Naive thymus-derived CD8-positive, alpha-beta T cell (primary cell): ENCODE data around the gene IFNL1. TPM values are rescaled to one million over a fixed set of nuclear protein-coding genes. Genes with fewer than 3 reads are reported as not detected.

Source experiments
- ATAC-seq, 2 donors: fragments of 150-1000 bp; cut with Tn5 transposase in 1 of 2; sonication (Bioruptor Pico), chemical (Tn5 transposase) in 1 of 2; 1 replicate in 1 of 2; 2 replicates in 1 of 2; pipeline ENCODE4 v1.10.0; 2021; ENCODE audit warnings: mild to moderate bottlenecking in 2 of 2, moderate library complexity in 2 of 2
- POLR2A ChIA-PET: fragments of 350-600 bp; sonication (Branson Sonifier 250); formaldehyde crosslinking; loops from one replicate; lab custom pipeline; 2021; ENCODE audit warnings: antibody characterized with exemption; lab: Charles Lee
- DNase-seq, 10 donors: peaks; one replicate each; pipeline versions ENCODE4 v3.0.0 to v3.0.0-alpha.2; 2020 to 2022
- H3K27ac Mint-ChIP-seq, 10 donors: one replicate each; pipeline ENCODE4 v1.8.0; 2020 to 2022; ENCODE audit warnings: mild to moderate bottlenecking in 10 of 10, mixed read lengths in 10 of 10, moderate library complexity in 4 of 10, inconsistent platforms in 1 of 10
- H3K27me3 Mint-ChIP-seq, 5 donors: one replicate each; pipeline ENCODE4 v1.8.0; 2021 to 2022; ENCODE audit warnings: mixed read lengths in 5 of 5
- H3K36me3 Mint-ChIP-seq, 3 donors: one replicate each; pipeline ENCODE4 v1.8.0; 2020 to 2022; ENCODE audit warnings: mixed read lengths in 3 of 3, mild to moderate bottlenecking in 2 of 3, inconsistent platforms in 1 of 3
- H3K4me1 Mint-ChIP-seq, 4 donors: one replicate each; pipeline ENCODE4 v1.8.0; 2021 to 2022; ENCODE audit warnings: mixed read lengths in 4 of 4
- H3K4me3 Mint-ChIP-seq, 10 donors: one replicate each; pipeline ENCODE4 v1.8.0; 2020 to 2022; ENCODE audit warnings: mild to moderate bottlenecking in 10 of 10, mixed read lengths in 10 of 10, moderate library complexity in 6 of 10, inconsistent platforms in 1 of 10
- H3K9me3 Mint-ChIP-seq, 9 donors: one replicate each; pipeline ENCODE4 v1.8.0; 2020 to 2022; ENCODE audit warnings: mixed read lengths in 9 of 9, mild to moderate bottlenecking in 3 of 9, inconsistent platforms in 1 of 9, moderate library complexity in 1 of 9
- polyA plus RNA-seq, 3 donors: library from polyadenylated mRNA; unstranded; fragments of 300-500 nt; fragmentation: Illumina TruSeq; gene quantifications; one replicate each; pipeline ENCODE4 v1.2.3, GENCODE V29; 2021
- total RNA-seq, 8 experiments: library from RNA in 2 of 8; stranded (reverse) in 2 of 8; gene quantifications; one replicate each; pipeline ENCODE4 v1.2.3 and lab custom pipeline; 2021 to 2026

IFNL1 gene
- total and polyA plus RNA-seq, 5 experiments from 2014 or later = 0.65 TPM; not detected in 4

DNA sequence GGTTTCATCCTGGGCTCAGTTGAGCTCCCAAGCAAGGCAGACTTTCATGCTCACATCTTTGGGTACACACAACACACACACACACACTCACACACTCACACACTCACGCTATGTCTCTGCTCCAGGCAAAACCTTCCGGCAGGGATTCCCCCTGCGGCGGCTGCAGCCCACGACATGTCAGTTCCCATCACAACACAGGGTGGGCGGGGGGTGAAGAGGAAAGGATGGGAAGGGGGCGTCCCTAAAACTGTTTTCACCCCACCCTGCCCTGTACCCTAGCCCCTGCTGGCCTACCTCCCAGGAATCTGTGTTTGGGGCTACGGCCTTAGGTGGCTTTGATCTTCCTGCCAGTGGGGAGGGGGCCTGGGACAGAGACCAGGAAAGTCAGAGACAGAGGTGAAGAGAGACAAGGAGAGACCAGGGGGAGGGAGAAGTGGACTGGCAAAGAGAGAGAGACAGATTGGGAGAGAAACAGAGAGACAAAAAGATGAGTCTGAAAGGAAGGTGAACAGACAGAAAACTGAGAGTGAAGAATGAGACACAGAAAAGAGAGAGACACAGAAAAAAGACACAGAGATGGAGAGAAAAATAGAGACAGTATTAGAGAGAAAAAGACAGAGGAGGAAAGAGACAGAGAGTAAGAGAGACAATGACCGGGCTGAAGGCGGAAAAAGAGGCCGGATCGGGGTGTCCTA, 20.6 kb downstream of the IFNL1 start:
- no peak for ATAC-seq
- Mint-ChIP-seq H3K4me1 (peaks cover 20 to 37% (median 30%) of the 10 kb centered on the region in 4 donors), H3K27ac (peak overlapping the region in 4 of 10 donors; percentile 0 to 43 (median 11)), H3K36me3 (peaks cover 0 to 47% (median 12%) of the 10 kb centered on the region in 3 donors), H3K27me3 (no peaks in the 10 kb centered on the region), H3K9me3 (no peaks in the 10 kb centered on the region), H3K4me3 (peak overlapping the region in 1 of 10 donors; percentile 55)
- POLR2A ChIA-PET = no interaction called here
- DNase-seq = peak in 1 of 10 donors; percentile 1

DNA sequence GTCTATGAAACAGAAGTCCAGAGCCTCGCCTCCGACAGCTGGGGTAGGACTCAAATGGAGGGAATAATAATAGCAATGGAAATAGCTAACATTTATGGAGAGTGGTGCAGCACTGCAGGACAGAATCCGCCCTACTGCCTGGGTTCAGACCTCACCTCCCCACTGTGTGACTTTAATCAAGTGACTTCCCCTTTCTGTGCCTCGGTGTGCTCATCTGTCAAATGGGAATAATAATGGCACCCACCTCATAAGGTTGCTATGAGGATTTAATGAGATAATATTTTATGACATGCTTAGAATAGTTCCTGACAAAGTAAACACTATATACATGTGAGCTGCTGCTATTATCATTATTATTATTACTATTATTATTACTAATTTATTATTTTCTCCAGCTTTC, 21.3 kb downstream of the IFNL1 start:
- no peaks in the 10 kb centered on the region for H3K27me3 Mint-ChIP-seq
- H3K36me3 Mint-ChIP-seq = peaks cover 0 to 41% (median 10%) of the 10 kb centered on the region in 3 donors
- no peaks in the 10 kb centered on the region for H3K9me3 Mint-ChIP-seq
- POLR2A ChIA-PET = no interaction called here
- no peak overlapping the region for H3K4me3 Mint-ChIP-seq
- peaks cover 20 to 41% (median 29%) of the 10 kb centered on the region in 4 donors for H3K4me1 Mint-ChIP-seq
- DNase-seq = no peak
- no peak overlapping the region for H3K27ac Mint-ChIP-seq
- ATAC-seq = no peak

DNA sequence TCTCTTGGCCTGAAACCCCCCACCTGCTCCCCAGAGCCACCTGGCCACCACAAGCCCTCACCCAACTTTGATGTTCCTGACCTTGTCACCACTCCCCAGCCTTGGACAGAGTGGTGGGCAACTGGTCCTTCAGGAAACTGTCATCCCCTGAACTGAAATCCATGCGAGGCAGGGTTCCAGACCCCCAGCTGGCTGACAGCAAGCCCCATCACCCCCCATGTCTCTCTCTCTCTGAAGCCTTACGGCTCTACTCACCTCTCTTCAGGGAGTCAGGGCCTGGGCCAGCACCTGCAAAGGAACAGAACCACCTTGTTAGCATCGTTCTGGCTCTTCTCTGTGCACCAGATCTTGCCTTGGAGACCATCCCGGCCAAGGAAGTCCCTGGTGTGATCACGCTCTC, 21.9 kb downstream of the IFNL1 start:
- ATAC-seq = no peak
- H3K27me3 Mint-ChIP-seq = no peaks in the 10 kb centered on the region
- DNase-seq = peak in 1 of 10 donors; percentile 47
- H3K4me1 Mint-ChIP-seq = peaks cover 21 to 46% (median 33%) of the 10 kb centered on the region in 4 donors
- H3K4me3 Mint-ChIP-seq = peak overlapping the region in 2 of 10 donors; percentile 2 to 50
- H3K9me3 Mint-ChIP-seq = no peaks in the 10 kb centered on the region
- H3K36me3 Mint-ChIP-seq = peaks cover 0 to 36% (median 6%) of the 10 kb centered on the region in 3 donors
- POLR2A ChIA-PET = interaction anchor here (0.6 kb wide), 1 partner anchor 18 kb away, joined by 3 read pairs; the partner anchor contains the start of gene GMFG
- H3K27ac Mint-ChIP-seq = peak overlapping the region in 6 of 10 donors; percentile 21 to 69 (median 35)

DNA sequence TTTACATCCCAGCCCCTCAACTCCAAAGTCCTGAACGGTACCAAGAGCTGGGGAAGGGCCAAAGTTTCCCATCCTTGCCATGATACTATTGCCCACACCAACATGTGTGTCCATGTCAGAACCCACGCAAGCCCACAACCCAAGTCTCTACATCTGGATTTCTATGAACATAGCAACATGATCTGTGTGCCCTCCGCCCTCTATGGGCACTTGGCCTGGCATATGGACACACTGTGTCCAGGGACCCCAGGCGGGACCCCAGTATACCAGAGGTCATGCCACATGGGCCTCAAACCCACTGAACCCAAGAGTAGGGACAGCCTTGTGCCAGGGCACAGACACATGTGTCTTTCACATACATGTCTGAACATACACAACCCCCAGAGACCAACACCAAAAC, 22.5 kb downstream of the IFNL1 start:
- Mint-ChIP-seq H3K36me3 (peaks cover 0 to 30% (median 3%) of the 10 kb centered on the region in 3 donors), H3K4me1 (peaks cover 23 to 50% (median 34%) of the 10 kb centered on the region in 4 donors), H3K27me3 (no peaks in the 10 kb centered on the region), H3K4me3 (peak overlapping the region; percentile 6 to 89 (median 78)), H3K9me3 (no peaks in the 10 kb centered on the region), H3K27ac (peak overlapping the region in 7 of 10 donors; percentile 15 to 74 (median 65))
- DNase-seq (peak in 1 of 10 donors; percentile 51), ATAC-seq (no peak)
- POLR2A ChIA-PET = interaction anchor here (0.6 kb wide), 1 partner anchor 17 kb away, joined by 3 read pairs; the partner anchor contains the start of gene GMFG

DNA sequence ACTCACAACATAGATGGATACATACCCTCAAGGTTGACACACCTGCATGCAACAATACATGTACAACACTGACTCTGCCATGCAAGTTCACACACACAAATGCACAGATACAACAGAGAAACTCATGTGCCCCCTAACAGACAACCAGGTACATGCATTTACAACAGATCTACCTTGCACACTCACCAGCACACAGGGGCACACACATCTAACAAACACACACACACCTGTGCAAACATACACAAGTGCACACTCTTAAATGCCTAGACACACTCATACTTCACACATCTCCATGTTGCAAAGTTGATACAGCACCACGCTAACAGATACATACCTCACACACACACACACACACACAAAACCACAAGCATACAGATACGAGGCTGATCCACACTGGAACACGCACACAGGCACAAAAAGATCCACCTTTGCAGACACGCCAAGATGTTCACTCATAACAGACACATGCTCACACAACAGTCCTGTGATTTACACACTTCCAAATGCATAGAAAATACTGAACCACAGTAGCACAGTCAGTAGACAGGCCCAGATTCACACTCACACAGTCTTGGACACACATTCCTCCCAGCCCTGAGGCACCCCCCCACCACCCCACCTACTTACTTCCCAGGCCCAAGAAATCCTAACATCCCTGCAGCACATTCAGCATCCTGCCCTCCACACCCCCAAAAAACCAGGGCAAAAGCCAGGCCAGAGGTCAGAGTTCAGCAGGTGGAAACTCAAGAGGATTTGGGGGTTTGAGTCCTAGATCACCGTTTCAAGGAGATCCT, 23.1 kb downstream of the IFNL1 start:
- POLR2A ChIA-PET = no interaction called here

DNA sequence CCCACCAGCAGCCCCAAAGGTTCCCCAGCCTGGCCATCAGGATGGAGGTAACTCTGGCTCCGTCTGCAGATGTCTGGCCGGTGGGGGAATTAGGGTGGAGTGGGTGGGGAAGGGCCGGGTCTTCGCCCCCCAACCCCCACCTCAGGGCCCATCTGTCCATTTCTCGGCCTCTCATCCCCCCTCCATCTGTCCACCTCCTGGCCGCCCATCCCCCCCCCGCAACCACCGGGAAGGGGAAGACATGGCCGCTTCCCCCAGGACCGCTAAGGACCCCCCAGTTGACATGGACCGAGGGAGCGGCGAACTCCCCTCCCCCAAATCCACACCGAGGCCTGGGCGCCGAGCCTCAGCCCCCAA, 23.7 kb downstream of the IFNL1 start:
- H3K36me3 Mint-ChIP-seq = peaks cover 0 to 24% (median 3%) of the 10 kb centered on the region in 3 donors
- peak overlapping the region in 8 of 10 donors; percentile 19 to 88 (median 64) for H3K27ac Mint-ChIP-seq
- H3K9me3 Mint-ChIP-seq = no peaks in the 10 kb centered on the region
- DNase-seq = peak in 1 of 10 donors; percentile 51
- POLR2A ChIA-PET = no interaction called here
- peaks cover 23 to 50% (median 38%) of the 10 kb centered on the region in 4 donors for H3K4me1 Mint-ChIP-seq
- no peak for ATAC-seq
- peak overlapping the region; percentile 67 to 89 (median 83) for H3K4me3 Mint-ChIP-seq
- no peaks in the 10 kb centered on the region for H3K27me3 Mint-ChIP-seq

More for the DNA sequence above, 23.1 kb downstream of the IFNL1 start:
- Mint-ChIP-seq H3K27me3 (no peaks in the 10 kb centered on the region), H3K27ac (peak overlapping the region in 9 of 10 donors; percentile 15 to 90 (median 74)), H3K4me1 (peaks cover 23 to 50% (median 37%) of the 10 kb centered on the region in 4 donors), H3K4me3 (peak overlapping the region; percentile 51 to 89 (median 78)), H3K9me3 (no peaks in the 10 kb centered on the region), H3K36me3 (peaks cover 0 to 27% (median 3%) of the 10 kb centered on the region in 3 donors)
- ATAC-seq = no peak
- peak in 1 of 10 donors; percentile 49 for DNase-seq

DNA sequence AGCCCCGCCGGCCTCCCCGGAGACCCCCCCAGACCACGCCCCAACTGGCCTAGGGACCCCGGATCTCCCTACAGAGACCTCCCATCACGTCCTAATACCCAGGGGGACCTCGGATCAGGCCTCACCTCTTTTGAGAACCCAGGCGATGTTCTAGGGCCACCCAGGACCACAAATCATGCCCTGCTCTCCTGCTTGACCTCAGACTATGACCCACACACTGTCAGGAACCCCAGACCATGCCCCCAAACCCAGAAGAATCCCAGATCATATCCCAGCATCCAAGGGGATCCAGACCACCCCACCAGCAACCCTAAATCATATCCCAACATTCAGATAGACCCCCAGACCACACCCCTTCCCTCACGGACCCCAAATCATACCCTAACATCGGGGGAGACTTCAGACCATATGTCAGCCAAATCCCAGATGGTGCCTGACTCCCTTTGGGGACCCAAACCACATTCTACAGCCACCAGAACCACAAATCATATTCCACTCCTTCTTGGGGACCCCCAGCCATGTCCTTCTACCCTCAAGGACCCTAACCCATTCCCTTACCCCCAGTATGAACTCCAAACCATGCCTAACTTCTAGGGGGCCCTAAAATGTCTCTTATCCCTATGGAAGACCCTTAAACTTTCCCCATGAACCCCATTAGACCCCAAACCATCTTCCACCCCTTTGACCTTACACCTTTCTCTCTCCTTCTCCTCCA, 25.1 kb downstream of the IFNL1 start:
- POLR2A ChIA-PET = interaction anchor here (0.7 to 1.5 kb wide), 2 partner anchors 15 to 263 kb away, joined by 6 to 7 read pairs; partner anchors contain the start of gene GMFG
- DNase-seq = peak in 1 of 10 donors; percentile 43
- Mint-ChIP-seq H3K27ac (peak overlapping the region; percentile 75 to 96 (median 90)), H3K4me3 (peak overlapping the region; percentile 73 to 91 (median 84)), H3K36me3 (peaks cover 0 to 26% (median 0%) of the 10 kb centered on the region in 3 donors), H3K4me1 (peaks cover 23 to 51% (median 37%) of the 10 kb centered on the region in 4 donors), H3K9me3 (no peaks in the 10 kb centered on the region), H3K27me3 (no peaks in the 10 kb centered on the region)
- peak in 1 of 2 donors; percentile 32 for ATAC-seq

DNA sequence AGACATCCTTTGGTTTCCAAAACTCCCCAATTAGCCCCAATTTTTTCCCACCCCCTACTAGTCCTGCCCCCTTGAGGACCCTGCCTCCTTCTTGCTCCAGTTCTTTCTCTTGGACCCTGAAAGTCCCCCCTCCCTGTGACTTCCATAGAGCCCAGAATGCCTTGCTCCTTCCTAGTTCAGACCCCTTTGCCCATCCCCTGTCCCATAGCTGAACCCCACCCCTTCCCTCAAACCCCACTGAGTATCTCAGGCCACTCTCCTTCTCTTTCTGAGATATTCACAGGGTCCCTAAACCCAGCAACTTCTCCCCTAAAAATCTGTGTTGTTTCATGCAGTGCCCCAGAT, 25.6 kb downstream of the IFNL1 start:
- H3K27ac Mint-ChIP-seq = peak overlapping the region; percentile 75 to 96 (median 90)
- no peak for DNase-seq
- POLR2A ChIA-PET = interaction anchor here (0.7 to 1.5 kb wide), 2 partner anchors 14 to 263 kb away, joined by 6 to 7 read pairs; partner anchors contain the start of gene GMFG
- ATAC-seq = no peak
- no peaks in the 10 kb centered on the region for H3K9me3 Mint-ChIP-seq
- H3K36me3 Mint-ChIP-seq = peaks cover 0 to 24% (median 0%) of the 10 kb centered on the region in 3 donors
- peaks cover 23 to 55% (median 38%) of the 10 kb centered on the region in 4 donors for H3K4me1 Mint-ChIP-seq
- H3K4me3 Mint-ChIP-seq = peak overlapping the region; percentile 73 to 91 (median 84)
- H3K27me3 Mint-ChIP-seq = no peaks in the 10 kb centered on the region

DNA sequence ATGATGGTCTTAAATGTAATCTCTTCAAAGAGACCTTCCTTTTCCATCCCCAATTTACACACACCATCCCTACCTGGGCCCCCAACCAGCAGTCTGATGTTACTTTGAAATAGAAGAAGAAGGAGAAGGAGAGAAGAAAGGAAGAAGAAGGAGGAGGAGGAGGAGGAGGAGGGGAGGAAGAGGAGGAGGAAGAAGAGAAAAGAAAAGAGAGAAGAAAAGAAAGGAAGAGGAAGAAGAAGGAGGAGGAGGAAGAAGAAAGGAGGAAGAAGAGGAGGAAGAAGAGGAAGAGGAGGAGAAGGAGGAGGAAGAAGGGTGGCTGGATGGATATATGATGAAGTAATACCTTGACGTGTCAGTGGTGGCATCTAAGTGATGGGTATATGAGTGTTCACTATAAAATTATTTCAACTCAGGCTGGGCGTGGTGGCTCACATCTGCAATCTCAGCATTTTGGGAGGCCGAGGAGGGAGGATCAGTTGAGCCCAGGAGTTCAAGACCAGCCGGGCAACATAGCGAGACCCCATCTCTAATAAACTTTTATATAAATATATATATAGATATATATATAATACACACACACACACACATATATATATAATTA, 28.1 kb downstream of the IFNL1 start:
- POLR2A ChIA-PET = no interaction called here
- Mint-ChIP-seq H3K4me1 (peaks cover 34 to 58% (median 48%) of the 10 kb centered on the region in 4 donors), H3K4me3 (no peak overlapping the region), H3K36me3 (peaks cover 0 to 37% (median 7%) of the 10 kb centered on the region in 3 donors), H3K27me3 (no peaks in the 10 kb centered on the region), H3K9me3 (no peaks in the 10 kb centered on the region), H3K27ac (peak overlapping the region in 9 of 10 donors; percentile 3 to 84 (median 69))
- ATAC-seq (no peak), DNase-seq (no peak)

DNA sequence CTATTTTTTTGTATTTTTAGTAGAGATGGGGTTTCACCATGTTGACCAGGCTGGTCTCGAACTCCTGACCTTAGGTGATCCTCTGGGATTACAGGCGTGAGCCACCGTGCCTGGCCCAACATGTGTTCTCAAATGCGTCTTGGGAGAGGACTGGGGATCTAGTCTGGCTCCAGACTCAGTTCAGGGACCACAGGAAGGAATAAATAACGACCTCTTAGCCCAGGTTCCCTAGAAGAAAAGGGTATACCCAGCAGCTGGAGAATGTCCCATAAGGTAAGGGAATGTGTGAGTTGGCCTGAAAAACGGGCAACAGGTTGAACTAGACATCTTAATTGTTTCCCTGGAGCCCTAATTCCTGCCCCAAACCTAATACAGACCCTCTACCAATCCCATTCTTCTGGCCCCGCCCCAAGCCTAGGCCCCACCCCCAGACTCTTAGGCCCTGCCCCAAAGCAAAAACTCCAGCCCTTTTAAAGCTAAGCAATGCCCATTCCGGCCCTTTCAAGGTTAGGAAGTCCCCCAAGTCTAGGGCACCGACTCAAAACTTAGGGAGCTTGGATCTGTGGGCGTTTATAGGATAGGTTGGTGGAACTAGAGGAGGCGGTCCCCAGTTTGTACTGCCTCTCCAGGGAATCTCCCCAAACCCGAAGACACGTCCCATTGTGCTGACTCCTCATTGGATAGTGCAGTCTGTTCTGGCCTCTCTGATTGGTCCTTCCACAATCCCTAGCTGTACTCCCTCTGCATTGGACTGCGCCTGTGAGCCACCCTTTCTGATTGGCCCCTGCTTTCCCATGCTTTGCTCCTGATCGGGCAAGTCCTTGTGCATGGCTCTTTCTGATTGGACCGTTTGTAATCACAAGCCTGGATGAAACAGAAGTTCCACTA, 29.8 kb downstream of the IFNL1 start:
- Mint-ChIP-seq H3K27ac (peak overlapping the region in 8 of 10 donors; percentile 9 to 92 (median 63)), H3K27me3 (no peaks in the 10 kb centered on the region), H3K4me3 (no peak overlapping the region), H3K36me3 (peaks cover 0 to 54% (median 7%) of the 10 kb centered on the region in 3 donors), H3K9me3 (no peaks in the 10 kb centered on the region), H3K4me1 (peaks cover 31 to 63% (median 49%) of the 10 kb centered on the region in 4 donors)
- peak in 2 of 10 donors; percentile 23 to 25 for DNase-seq
- ATAC-seq = peak in 1 of 2 donors; percentile 44
- POLR2A ChIA-PET = interaction anchor here (0.5 to 1.5 kb wide), 5 partner anchors 8 to 902 kb away, joined by 3 to 5 read pairs (median 4); partner anchors contain the start of gene GMFG
